Caco-2 (cell line): ENCODE results near the gene LSM14B. TPM values are rescaled to one million over a fixed set of nuclear protein-coding genes. Genes with fewer than 3 reads are reported as not detected.

Source experiments
- BruUV-seq: library from RNA; stranded (reverse); fragments of 400-500 nt; replicated peaks from 2 replicates; lab custom pipeline; 2021; lab: Mats Ljungman, UMichigan
- CTCF ChIA-PET: fragments of 300-600 bp; sonication (Branson Sonifier 250); formaldehyde crosslinking; loops from one replicate; lab custom pipeline; 2022; ENCODE audit warnings: antibody characterized with exemption; lab: Charles Lee
- POLR2A ChIA-PET: fragments of 300-600 bp; sonication (Branson Sonifier 250); formaldehyde crosslinking; loops from one replicate; lab custom pipeline; 2022; ENCODE audit warnings: antibody characterized with exemption; lab: Charles Lee
- DNase-seq, 2 experiments: peaks; one replicate each; pipeline versions ENCODE4 v3.0.0 to v3.0.0-alpha.2; 2020 to 2022
- H3K27me3 ChIP-seq: replicated peaks from 2 replicates; pipeline ENCODE4 v1.6.0; 2011; ENCODE audit warnings: low read length; ENCODE audit not compliant: control insufficient read depth, insufficient read depth
- H3K36me3 ChIP-seq: 2 replicates; pipeline ENCODE4 v1.5.1; 2011; ENCODE audit warnings: low read length; ENCODE audit not compliant: control insufficient read depth, insufficient read depth
- H3K4me1 ChIP-seq: fragments of 250-450 bp; sonication (Bioruptor Pico); 2 replicates; pipeline ENCODE4 v1.5.1; 2020; ENCODE audit warnings: mild to moderate bottlenecking
- H3K4me3 ChIP-seq: 2 replicates; pipeline ENCODE4 v1.5.1; 2011; ENCODE audit warnings: low read depth, mild to moderate bottlenecking, control low read depth, low read length
- H3K9me3 ChIP-seq: fragments of 250-450 bp; sonication (Bioruptor Pico); 2 replicates; pipeline ENCODE4 v1.5.1; 2020; ENCODE audit warnings: mild to moderate bottlenecking, moderate library complexity
- H3K27ac Mint-ChIP-seq: one replicate; pipeline ENCODE4 v1.8.0; 2022; ENCODE audit warnings: mixed read lengths; ENCODE audit not compliant: unreplicated experiment
- H3K27me3 Mint-ChIP-seq: one replicate; pipeline ENCODE4 v1.8.0; 2022; ENCODE audit warnings: mixed read lengths; ENCODE audit not compliant: insufficient read depth, unreplicated experiment
- H3K36me3 Mint-ChIP-seq: one replicate; pipeline ENCODE4 v1.8.0; 2022; ENCODE audit warnings: mild to moderate bottlenecking, mixed read lengths; ENCODE audit not compliant: insufficient read depth, unreplicated experiment
- H3K4me1 Mint-ChIP-seq: one replicate; pipeline ENCODE4 v1.8.0; 2022; ENCODE audit warnings: low read depth, mixed read lengths; ENCODE audit not compliant: unreplicated experiment
- H3K4me3 Mint-ChIP-seq: one replicate; pipeline ENCODE4 v1.8.0; 2022; ENCODE audit warnings: mild to moderate bottlenecking, moderate library complexity, mixed read lengths; ENCODE audit not compliant: unreplicated experiment
- H3K9me3 Mint-ChIP-seq: one replicate; pipeline ENCODE4 v1.8.0; 2022; ENCODE audit warnings: mixed read lengths; ENCODE audit not compliant: unreplicated experiment
- intact Hi-C: fragments of 100-400 bp; cut with micrococcal nuclease; formaldehyde crosslinking; loops from one replicate; pipeline ENCODE4 v1.10.0; 2022; ENCODE audit not compliant: unreplicated experiment
- total RNA-seq: library from RNA; stranded (reverse); gene quantifications from 2 replicates; pipeline ENCODE4 v1.2.3, GENCODE V29; 2022
- TF ChIP-seq, protein P1 (sequence below), 2 experiments: fragments of 200-600 bp in 1 of 2; IDR thresholded peaks; 1 replicate in 1 of 2; 2 replicates in 1 of 2; pipeline versions ENCODE4 v1.5.1 to v1.8.0; 2011 to 2022; ENCODE audit warnings: antibody characterized with exemption in 1 of 2, control low read depth in 1 of 2, inconsistent platforms in 1 of 2, low read depth in 1 of 2, low read length in 1 of 2, mild to moderate bottlenecking in 1 of 2, moderate library complexity in 1 of 2; ENCODE audit not compliant: insufficient read depth in 1 of 2, severe bottlenecking in 1 of 2, unreplicated experiment in 1 of 2

The LSM14B gene
- total RNA-seq, 1 experiment from 2014 or later: 154 TPM

DNA sequence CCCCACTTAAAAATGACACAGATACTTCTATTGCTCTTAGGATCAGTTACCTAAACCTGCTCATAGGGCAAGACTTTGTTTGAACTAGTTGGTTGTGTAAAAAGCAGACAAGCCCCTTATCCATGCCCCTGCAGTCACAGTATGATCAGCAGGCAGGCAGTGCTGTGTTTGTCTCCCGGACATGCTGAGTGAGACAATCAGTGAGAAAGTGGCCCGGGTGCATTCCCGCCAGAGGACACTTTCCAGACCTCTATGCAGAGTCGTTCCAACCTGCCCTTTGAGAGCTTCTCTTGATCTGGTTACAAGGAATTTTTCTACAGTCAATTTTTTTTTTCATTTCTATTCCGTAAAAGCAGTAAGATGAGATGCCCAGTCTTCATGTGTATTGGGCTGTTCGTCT lies 6.2 kb downstream of the LSM14B start:
- Histone ChIP-seq H3K4me1 (peaks cover 8% of the 10 kb centered on the region), H3K27me3 (no peaks in the 10 kb centered on the region), H3K9me3 (no peaks in the 10 kb centered on the region), H3K4me3 (no peak overlapping the region), H3K36me3 (peaks cover 40% of the 10 kb centered on the region)
- POLR2A ChIA-PET: no interaction called here
- CTCF ChIA-PET: interaction anchor here (1.2 kb wide), 1 partner anchor 13 kb away, joined by 3 read pairs; no protein-coding TSS in a partner anchor
- intact Hi-C loops: no loop called here
- H3K9me3 Mint-ChIP-seq: no peaks in the 10 kb centered on the region
- BruUV-seq: no TSS peak
- H3K4me3 Mint-ChIP-seq: no peak overlapping the region
- peaks cover 93% of the 10 kb centered on the region for H3K36me3 Mint-ChIP-seq
- DNase-seq: no peak
- H3K27me3 Mint-ChIP-seq: no peaks in the 10 kb centered on the region
- TF ChIP-seq, protein P1, sequence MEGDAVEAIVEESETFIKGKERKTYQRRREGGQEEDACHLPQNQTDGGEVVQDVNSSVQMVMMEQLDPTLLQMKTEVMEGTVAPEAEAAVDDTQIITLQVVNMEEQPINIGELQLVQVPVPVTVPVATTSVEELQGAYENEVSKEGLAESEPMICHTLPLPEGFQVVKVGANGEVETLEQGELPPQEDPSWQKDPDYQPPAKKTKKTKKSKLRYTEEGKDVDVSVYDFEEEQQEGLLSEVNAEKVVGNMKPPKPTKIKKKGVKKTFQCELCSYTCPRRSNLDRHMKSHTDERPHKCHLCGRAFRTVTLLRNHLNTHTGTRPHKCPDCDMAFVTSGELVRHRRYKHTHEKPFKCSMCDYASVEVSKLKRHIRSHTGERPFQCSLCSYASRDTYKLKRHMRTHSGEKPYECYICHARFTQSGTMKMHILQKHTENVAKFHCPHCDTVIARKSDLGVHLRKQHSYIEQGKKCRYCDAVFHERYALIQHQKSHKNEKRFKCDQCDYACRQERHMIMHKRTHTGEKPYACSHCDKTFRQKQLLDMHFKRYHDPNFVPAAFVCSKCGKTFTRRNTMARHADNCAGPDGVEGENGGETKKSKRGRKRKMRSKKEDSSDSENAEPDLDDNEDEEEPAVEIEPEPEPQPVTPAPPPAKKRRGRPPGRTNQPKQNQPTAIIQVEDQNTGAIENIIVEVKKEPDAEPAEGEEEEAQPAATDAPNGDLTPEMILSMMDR (IDR thresholded peaks at IDR 0.05; ENCODE audit: insufficient read depth in 1 of 2, low read depth in 1 of 2, low read length in 1 of 2, severe bottlenecking in 1 of 2, unreplicated experiment in 1 of 2): no peak
- H3K27ac Mint-ChIP-seq: no peak overlapping the region
- H3K4me1 Mint-ChIP-seq: peaks cover 11% of the 10 kb centered on the region

GRCh38 chr20:62129731-62130531 lies 7.7 kb downstream of the LSM14B start:
- ChIA-PET CTCF (interaction anchor here (1.2 kb wide), 1 partner anchor 12 kb away, joined by 3 read pairs; no protein-coding TSS in a partner anchor), POLR2A (interaction anchor here (0.5 kb wide), 1 partner anchor 172 kb away, joined by 6 read pairs; no protein-coding TSS in a partner anchor)
- H3K27ac Mint-ChIP-seq: no peak overlapping the region
- H3K36me3 Mint-ChIP-seq: peaks cover 96% of the 10 kb centered on the region
- H3K4me3 Mint-ChIP-seq: no peak overlapping the region
- no peaks in the 10 kb centered on the region for H3K27me3 ChIP-seq
- DNase-seq: no peak
- H3K4me1 ChIP-seq: no peaks in the 10 kb centered on the region
- no peak overlapping the region for H3K4me3 ChIP-seq
- no TSS peak for BruUV-seq
- intact Hi-C loops: no loop called here
- no peaks in the 10 kb centered on the region for H3K4me1 Mint-ChIP-seq
- H3K27me3 Mint-ChIP-seq: no peaks in the 10 kb centered on the region
- H3K9me3 ChIP-seq: no peaks in the 10 kb centered on the region
- H3K36me3 ChIP-seq: peaks cover 35% of the 10 kb centered on the region
- H3K9me3 Mint-ChIP-seq: no peaks in the 10 kb centered on the region
- TF ChIP-seq, protein P1 (IDR thresholded peaks at IDR 0.05; ENCODE audit: insufficient read depth in 1 of 2, low read depth in 1 of 2, low read length in 1 of 2, severe bottlenecking in 1 of 2, unreplicated experiment in 1 of 2): no peak

- no peak overlapping the region for H3K4me3 Mint-ChIP-seq
- Histone ChIP-seq H3K27me3 (no peaks in the 10 kb centered on the region), H3K36me3 (peaks cover 25% of the 10 kb centered on the region), H3K4me3 (no peak overlapping the region), H3K4me1 (no peaks in the 10 kb centered on the region), H3K9me3 (no peaks in the 10 kb centered on the region)
- ChIA-PET CTCF (no interaction called here), POLR2A (interaction anchor here (1.0 kb wide), 1 partner anchor 10 kb away, joined by 3 read pairs; no protein-coding TSS in a partner anchor)
- H3K27me3 Mint-ChIP-seq: no peaks in the 10 kb centered on the region
- intact Hi-C loops: no loop called here
- no peak overlapping the region for H3K27ac Mint-ChIP-seq
- no peaks in the 10 kb centered on the region for H3K4me1 Mint-ChIP-seq
- peaks cover 94% of the 10 kb centered on the region for H3K36me3 Mint-ChIP-seq
- TF ChIP-seq, protein P1 (IDR thresholded peaks at IDR 0.05; ENCODE audit: insufficient read depth in 1 of 2, low read depth in 1 of 2, low read length in 1 of 2, severe bottlenecking in 1 of 2, unreplicated experiment in 1 of 2): no peak
- no TSS peak for BruUV-seq
- no peak for DNase-seq
- H3K9me3 Mint-ChIP-seq: no peaks in the 10 kb centered on the region
Observed at GRCh38 chr20:62131560-62132320, 9.5 kb downstream of the LSM14B start.
